HepG2 (cell line): ENCODE measurements around the gene ADCY7. TPM values are rescaled to one million over a fixed set of nuclear protein-coding genes. Genes with fewer than 3 reads are reported as not detected.

Experiments used
- GFI1 ChIP-seq: sonication (generic); formaldehyde crosslinking; IDR thresholded peaks from 2 replicates; pipeline ENCODE4 v1.5.0; 2020; ENCODE audit warnings: missing genetic modification reagents, mild to moderate bottlenecking, borderline replicate concordance
- HNF1A ChIP-seq, 2 experiments: sonication (generic) in 1 of 2; formaldehyde crosslinking in 1 of 2; IDR thresholded peaks; 2 replicates each; pipeline versions ENCODE4 v1.4.0 to v1.6.1; 2016 to 2020; ENCODE audit warnings: borderline replicate concordance in 1 of 2, low read depth in 1 of 2, mild to moderate bottlenecking in 1 of 2, missing genetic modification reagents in 1 of 2
- IRX3 ChIP-seq: sonication (generic); formaldehyde crosslinking; IDR thresholded peaks from 2 replicates; pipeline ENCODE4 v1.8.1; 2023; ENCODE audit warnings: mild to moderate bottlenecking, low read depth, missing genetic modification reagents, borderline replicate concordance
- NR3C1 ChIP-seq: sonication (generic); formaldehyde crosslinking; IDR thresholded peaks from 2 replicates; pipeline ENCODE4 v1.4.0; 2020; ENCODE audit warnings: missing genetic modification reagents
- SALL2 ChIP-seq: sonication (generic); formaldehyde crosslinking; IDR thresholded peaks from 2 replicates; pipeline ENCODE4 v1.8.1; 2023; ENCODE audit warnings: mild to moderate bottlenecking, missing genetic modification reagents, inconsistent platforms
- TEAD3 ChIP-seq: optimal IDR thresholded peaks from 2 replicates; pipeline ENCODE3; 2016; ENCODE audit warnings: borderline replicate concordance
- ZBED4 ChIP-seq: sonication (generic); formaldehyde crosslinking; IDR thresholded peaks from 2 replicates; pipeline ENCODE4 v1.4.0; 2020; ENCODE audit warnings: missing genetic modification reagents, borderline replicate concordance
- ZMYM3 ChIP-seq: sonication (generic); formaldehyde crosslinking; IDR thresholded peaks from 2 replicates; pipeline ENCODE4 v1.5.1; 2020; ENCODE audit warnings: mild to moderate bottlenecking, missing genetic modification reagents
- ZNF264 ChIP-seq: sonication (generic); formaldehyde crosslinking; IDR thresholded peaks from 2 replicates; pipeline ENCODE4 v1.4.0; 2020; ENCODE audit warnings: missing genetic modification reagents
- ZNF280D ChIP-seq: sonication (generic); formaldehyde crosslinking; IDR thresholded peaks from 2 replicates; pipeline ENCODE4 v1.5.1; 2020; ENCODE audit warnings: mild to moderate bottlenecking, missing genetic modification reagents
- ZNF441 ChIP-seq: sonication (generic); formaldehyde crosslinking; IDR thresholded peaks from 2 replicates; pipeline ENCODE4 v1.7.0; 2021; ENCODE audit warnings: missing genetic modification reagents, borderline replicate concordance
- ZNF563 ChIP-seq: sonication (generic); formaldehyde crosslinking; IDR thresholded peaks from 2 replicates; pipeline ENCODE4 v1.8.0; 2022; ENCODE audit warnings: mild to moderate bottlenecking, moderate library complexity, missing genetic modification reagents
- ZNF891 ChIP-seq: sonication (generic); formaldehyde crosslinking; IDR thresholded peaks from 2 replicates; pipeline ENCODE4 v1.5.0; 2020; ENCODE audit warnings: mild to moderate bottlenecking, missing genetic modification reagents
- polyA plus RNA-seq, 8 experiments: library from polyadenylated mRNA; depleted of rRNA in 3 of 8; stranded (reverse) in 7 of 8; unstranded in 1 of 8; fragments of >200 nt; fragmentation: Illumina TruSeq in 4 of 8; extraction: Trizol in 4 of 8; gene quantifications; 2 replicates each; pipeline versions ENCODE4 v1.2.1 to v1.2.3, GENCODE V29; 2011 to 2016; ENCODE audit warnings: low read depth in 4 of 8, missing spikeins in 1 of 8, mixed read lengths in 1 of 8; ENCODE audit not compliant: insufficient read depth in 1 of 8
- total RNA-seq, 5 experiments: library from RNA; depleted of rRNA; stranded (reverse); fragments of >200 nt; fragmentation: Illumina TruSeq; extraction: Trizol; gene quantifications; 2 replicates each; pipeline ENCODE4 v1.2.3, GENCODE V29; 2016; ENCODE audit warnings: low read depth in 1 of 5

ADCY7 gene
- total and polyA plus RNA-seq, 2 of the 13 experiments (the other 11 are each of a cell fraction or from before 2014, with no cell fraction given): 2.2 to 4.3 TPM

GRCh38 chr16:50291719-50292565 is 25.6 kb downstream of the ADCY7 start (continued):
- TF ChIP-seq IRX3 (CRISPR knock-in tag): peak; percentile 45; the same call in 1 of the 2 replicates
- peak; percentile 83 for TF ChIP-seq GFI1 (CRISPR knock-in tag)
- 0 out of 2 replicates have a peak, but pooled peaks have one; percentile 47 for TF ChIP-seq SALL2 (CRISPR knock-in tag)
- no peak for TF ChIP-seq ZNF441 (CRISPR knock-in tag)
- TF ChIP-seq ZMYM3 (CRISPR knock-in tag): peak; percentile 62; the same call in 1 of the 2 replicates
- peak; percentile 11; the same call in 1 of the 2 replicates for TF ChIP-seq ZNF891 (CRISPR knock-in tag)
- no peak for TF ChIP-seq ZNF563 (CRISPR knock-in tag)
- TF ChIP-seq ZBED4 (CRISPR knock-in tag): peak; percentile 84
- no peak for TF ChIP-seq TEAD3 (CRISPR knock-in tag)
- TF ChIP-seq HNF1A (IDR thresholded peaks at IDR 0.05; ENCODE audit: low read depth): no peak
- TF ChIP-seq HNF1A (CRISPR knock-in tag; IDR thresholded peaks at IDR 0.05; ENCODE audit: borderline replicate concordance): peak; percentile 67
- TF ChIP-seq NR3C1 (CRISPR knock-in tag): no peak
- peak; percentile 72; the same call in 1 of the 2 replicates for TF ChIP-seq ZNF264 (CRISPR knock-in tag)
- 0 out of 2 replicates have a peak, but pooled peaks have one; percentile 29 for TF ChIP-seq ZNF280D (CRISPR knock-in tag)
